GM23248 (cell line): ENCODE measurements around the gene AMOTL1.

ENCODE experiments used
- EZH2 ChIP-seq: fragments of 200-600 bp; sonication (generic); IDR thresholded peaks from 2 replicates; pipeline ENCODE4 v1.6.1; 2018; ENCODE audit warnings: antibody characterized with exemption, mild to moderate bottlenecking; ENCODE audit not compliant: insufficient read depth, poor library complexity, severe bottlenecking
- EZH2phosphoT487 ChIP-seq: fragments of 200-600 bp; sonication (generic); IDR thresholded peaks from 2 replicates; pipeline ENCODE4 v1.6.1; 2018; ENCODE audit warnings: antibody characterized with exemption, moderate library complexity, mild to moderate bottlenecking, low read depth; ENCODE audit not compliant: insufficient read depth

- TF ChIP-seq EZH2, result no peak
- no peak for TF ChIP-seq EZH2phosphoT487
Observed at GRCh38 chr11:94857337-94857736, 89.2 kb downstream of the AMOTL1 start.
